HuH-7.5 (cell line): ENCODE data around the gene DDX19B.
"Not testable (repeated sequence)": the region's sequence is repeated elsewhere in the genome, so short reads cannot be mapped to it uniquely, and the experiment has no call there.

Experiments used
- DNase-seq: peaks from one replicate; pipeline ENCODE4 v3.0.0; 2011; ENCODE audit warnings: low spot score

The DDX19B gene

DNA sequence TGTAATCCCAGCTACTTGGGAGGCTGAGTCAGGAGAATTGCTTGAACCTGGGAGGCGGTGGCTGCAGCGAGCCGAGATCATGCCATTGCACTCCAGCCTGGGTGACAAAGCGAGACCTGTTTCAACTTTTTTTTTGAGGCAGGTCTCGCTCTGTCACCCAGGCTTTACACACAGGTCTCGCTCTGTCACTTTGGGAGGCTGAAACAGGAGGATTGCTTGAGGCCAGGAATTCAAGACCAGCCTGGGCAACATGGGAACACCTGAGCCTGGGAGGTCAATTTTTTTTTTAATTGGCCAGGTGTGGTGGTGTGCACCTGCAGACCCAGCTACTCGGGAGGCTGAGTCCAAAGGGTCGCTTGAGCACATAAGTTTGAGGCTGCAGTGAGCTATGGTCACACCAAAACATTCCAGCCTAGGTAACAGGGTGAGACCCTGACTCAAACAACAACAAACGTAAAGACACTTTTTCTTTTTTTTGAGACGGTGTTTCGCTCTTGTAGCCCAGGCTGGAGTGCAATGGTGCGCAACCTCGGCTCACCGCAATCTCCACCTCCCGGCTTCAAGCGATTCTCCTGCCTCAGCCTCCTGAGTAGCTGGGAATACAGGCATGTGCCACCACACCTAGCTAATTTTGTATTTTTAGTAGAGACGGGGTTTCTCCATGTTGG, 11.5 kb upstream of the DDX19B start:
- DNase-seq, result not testable (repeated sequence)

- peak; percentile 97 for DNase-seq
Measured at GRCh38 chr16:70289229-70290094, 9.5 kb upstream of the DDX19B start, which contains the start of gene AARS1. Gene AARS1, minus strand, starts transcription at chr16:70289506. Its CDS starts 6,743 bp downstream, at chr16:70282763.

- no peak for DNase-seq
Measured at GRCh38 chr16:70290949-70291519, 8.0 kb upstream of the DDX19B start.

- DNase-seq, result not testable (repeated sequence)
Measured at GRCh38 chr16:70292148-70292547, 6.8 kb upstream of the DDX19B start.

GRCh38 chr16:70294385-70295025, 4.5 kb upstream of the DDX19B start:
- no peak for DNase-seq

- DNase-seq, result no peak
Measured at GRCh38 chr16:70295634-70296033, 3.4 kb upstream of the DDX19B start.

GRCh38 chr16:70301121-70301520, 2.1 kb downstream of the DDX19B start:
- DNase-seq, result no peak

DNA sequence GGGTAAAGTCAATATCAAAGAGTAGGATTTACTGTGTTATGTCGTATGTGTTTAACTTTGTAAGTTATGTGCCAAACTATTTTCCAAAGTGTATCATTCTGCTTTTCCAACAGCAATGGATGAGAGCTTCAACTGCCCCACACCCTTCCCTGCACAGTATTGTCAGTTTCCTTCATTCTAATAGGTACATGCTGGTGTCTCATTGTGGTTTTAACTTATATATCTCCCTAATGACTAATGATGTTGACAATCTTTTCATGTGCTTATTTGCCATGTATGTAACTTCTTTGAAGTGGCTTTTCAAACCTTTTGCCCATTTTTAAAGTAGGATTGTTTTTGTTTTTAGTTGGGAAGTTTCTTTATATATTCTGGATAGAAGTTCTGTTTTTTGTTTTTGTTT, 3.8 kb downstream of the DDX19B start:
- no peak for DNase-seq

DNA sequence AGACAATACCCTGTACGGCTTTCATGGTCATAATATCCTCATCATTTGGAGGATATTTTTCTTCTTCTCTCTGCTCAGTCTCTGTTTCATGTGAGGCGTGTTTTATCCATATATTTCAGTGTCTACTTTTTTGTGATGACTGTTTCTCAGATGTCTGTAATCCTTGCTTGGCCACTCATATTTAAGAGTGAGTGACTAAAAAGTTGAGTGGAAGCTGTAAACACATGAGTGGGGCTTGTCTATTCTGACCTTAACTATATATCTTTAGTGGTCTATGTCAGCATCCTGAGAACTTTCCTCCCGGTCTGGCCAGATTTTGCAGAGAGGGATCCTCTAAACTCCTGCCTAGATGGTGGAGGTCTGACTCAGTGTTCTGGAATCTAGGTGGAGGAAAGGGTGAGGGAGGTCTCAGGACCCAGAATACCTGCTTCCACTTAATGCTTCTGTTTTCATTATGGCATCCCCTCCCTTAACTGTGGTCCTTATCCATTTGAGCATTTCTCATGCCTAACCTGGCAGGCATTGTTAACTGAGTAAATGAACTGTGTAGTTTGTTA, 6.0 kb downstream of the DDX19B start:
- DNase-seq, result no peak

- no peak for DNase-seq
Measured at GRCh38 chr16:70306880-70307279, 7.9 kb downstream of the DDX19B start.

GRCh38 chr16:70307726-70308125, 8.7 kb downstream of the DDX19B start:
- DNase-seq, result not testable (repeated sequence)

GRCh38 chr16:70320121-70320520, 21.1 kb downstream of the DDX19B start:
- DNase-seq, result no peak

DNA sequence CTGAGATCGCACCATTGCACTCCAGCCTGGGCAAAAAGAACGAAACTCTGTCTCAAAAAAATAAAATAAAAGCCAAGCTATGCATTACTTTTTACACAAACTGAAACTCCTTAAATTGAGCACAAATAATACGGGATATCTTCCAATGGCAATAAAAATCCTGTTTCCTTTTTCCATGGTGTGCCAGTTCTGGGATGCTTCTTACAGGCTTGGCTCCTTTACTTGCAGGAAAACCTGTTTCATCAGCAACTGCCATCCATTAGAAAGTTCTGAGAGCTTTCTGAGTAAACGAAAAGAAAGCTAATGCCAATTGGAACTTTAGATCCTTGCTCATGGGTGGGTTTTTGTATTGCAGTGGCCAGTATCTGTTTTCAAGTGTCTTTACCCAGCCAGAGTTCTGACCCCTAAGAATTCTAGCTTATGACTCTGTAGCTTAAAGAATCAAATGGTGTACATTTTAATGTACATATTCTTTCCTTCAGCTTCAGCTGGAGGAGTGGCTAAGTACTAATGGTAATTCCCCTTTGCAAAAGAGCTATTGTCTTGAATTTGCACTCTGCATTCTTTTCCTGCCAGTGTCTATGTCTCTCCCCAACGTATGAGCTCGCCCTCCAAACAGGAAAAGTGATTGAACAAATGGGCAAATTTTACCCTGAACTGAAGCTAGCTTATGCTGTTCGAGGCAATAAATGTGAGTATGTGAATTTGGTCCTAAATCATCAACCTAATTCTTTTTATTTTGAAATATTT, 26.2 kb downstream of the DDX19B start:
- DNase-seq, result no peak

GRCh38 chr16:70331091-70331490, 32.1 kb downstream of the DDX19B start:
- DNase-seq, result no peak

- no peak for DNase-seq
Measured at GRCh38 chr16:70331588-70332358, 32.8 kb downstream of the DDX19B start.

DNA sequence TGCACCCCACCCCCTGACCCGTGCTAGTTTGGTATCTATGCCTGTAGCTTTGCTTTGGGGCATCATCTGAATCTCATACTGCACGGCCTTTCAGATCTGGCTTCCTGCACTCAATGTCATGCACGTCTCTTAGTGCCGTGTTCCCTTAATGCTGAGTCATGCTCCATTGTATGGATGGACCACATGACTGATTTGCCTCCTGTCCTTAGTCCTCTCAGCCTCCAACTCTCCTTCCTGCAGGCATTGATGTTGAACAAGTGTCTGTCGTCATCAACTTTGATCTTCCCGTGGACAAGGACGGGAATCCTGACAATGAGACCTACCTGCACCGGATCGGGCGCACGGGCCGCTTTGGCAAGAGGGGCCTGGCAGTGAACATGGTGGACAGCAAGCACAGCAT, 33.7 kb downstream of the DDX19B start:
- not testable (repeated sequence) for DNase-seq

DNA sequence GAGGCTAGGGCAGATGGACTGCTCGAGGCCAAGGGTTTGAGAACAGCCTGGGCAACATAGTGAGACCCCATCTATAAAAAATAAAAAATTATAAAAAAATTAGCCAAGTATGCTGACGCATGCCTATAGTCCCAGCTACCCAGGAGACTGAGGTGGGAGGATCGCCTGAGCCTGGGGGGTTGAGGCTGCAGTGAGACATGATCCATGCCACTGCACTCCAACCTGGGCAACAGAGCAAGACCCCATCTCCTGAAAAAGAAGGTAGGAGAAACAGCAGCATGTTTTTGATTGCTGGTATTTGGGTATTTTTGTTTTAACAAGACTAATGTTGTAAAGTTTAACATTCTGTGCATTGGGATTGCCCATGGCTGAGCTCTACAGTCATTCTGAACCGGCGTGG, 38.8 kb downstream of the DDX19B start:
- DNase-seq, result no peak

DNA sequence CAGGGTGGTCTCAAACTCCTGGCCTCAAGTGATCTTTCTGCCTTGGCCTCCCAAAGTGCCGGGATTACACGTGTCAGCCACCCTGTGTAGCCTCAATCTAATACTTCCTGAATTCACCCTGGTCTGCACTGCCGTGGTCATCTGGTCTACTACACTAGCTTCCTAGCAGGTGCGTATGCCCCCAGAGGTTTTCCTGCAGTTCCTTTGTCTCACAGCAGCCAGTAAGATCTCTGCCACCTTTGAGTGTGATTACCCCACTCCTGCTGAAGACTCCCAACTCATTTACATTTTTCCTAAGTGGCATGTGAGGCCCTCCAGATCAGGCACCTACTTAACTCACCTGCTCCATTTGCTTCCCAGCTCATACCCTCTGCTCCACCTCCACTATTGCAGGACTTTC, 42.6 kb downstream of the DDX19B start:
- DNase-seq, result no peak

DNA sequence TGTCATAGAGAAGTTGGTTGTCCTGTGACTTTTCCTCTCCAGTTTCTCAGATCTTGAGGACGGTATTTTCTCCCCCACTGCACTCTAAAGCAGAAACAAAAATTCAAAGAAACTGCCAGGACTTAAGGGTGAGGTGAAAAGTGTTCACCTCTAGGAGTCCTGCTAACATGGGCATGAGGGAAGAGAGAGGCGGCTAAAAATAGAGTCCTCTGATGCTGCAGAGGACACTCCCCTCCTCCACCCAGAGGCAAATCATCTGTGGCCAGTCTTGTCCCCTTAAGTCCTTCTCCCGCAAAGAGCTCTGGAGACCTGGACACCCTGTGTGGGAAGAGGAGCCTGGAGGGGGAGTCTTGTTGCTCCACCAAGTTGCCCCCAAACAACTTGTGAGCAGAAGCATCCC, 43.0 kb downstream of the DDX19B start:
- no peak for DNase-seq

- DNase-seq, result no peak
Measured at GRCh38 chr16:70345840-70346239, 46.9 kb downstream of the DDX19B start.

GRCh38 chr16:70348991-70349390, 50.0 kb downstream of the DDX19B start:
- no peak for DNase-seq
